SU-DHL-6 (cell line): ENCODE data around the gene PLA2G6.
"Not testable (repeated sequence)": the region's sequence is repeated elsewhere in the genome, so short reads cannot be mapped to it uniquely, and the experiment has no call there.

Experiments
- EZH2phosphoT487 ChIP-seq: fragments of 200-600 bp; sonication (generic), shearing (Covaris generic); conservative IDR thresholded peaks from 2 replicates; pipeline ENCODE4 v1.6.1; 2018; ENCODE audit warnings: mild to moderate bottlenecking, antibody characterized with exemption, low read length, moderate library complexity, mixed read lengths
- TF ChIP-seq, protein P1 (sequence below): fragments of 200-600 bp; sonication (generic); IDR thresholded peaks from one replicate; pipeline ENCODE4 v1.5.1; 2017; ENCODE audit warnings: antibody characterized with exemption, mild to moderate bottlenecking, low read length, moderate library complexity; ENCODE audit not compliant: insufficient read depth, poor library complexity, severe bottlenecking

GRCh38 chr22:38117556-38117955, 64.1 kb downstream of the PLA2G6 start:
- TF ChIP-seq, protein P1, sequence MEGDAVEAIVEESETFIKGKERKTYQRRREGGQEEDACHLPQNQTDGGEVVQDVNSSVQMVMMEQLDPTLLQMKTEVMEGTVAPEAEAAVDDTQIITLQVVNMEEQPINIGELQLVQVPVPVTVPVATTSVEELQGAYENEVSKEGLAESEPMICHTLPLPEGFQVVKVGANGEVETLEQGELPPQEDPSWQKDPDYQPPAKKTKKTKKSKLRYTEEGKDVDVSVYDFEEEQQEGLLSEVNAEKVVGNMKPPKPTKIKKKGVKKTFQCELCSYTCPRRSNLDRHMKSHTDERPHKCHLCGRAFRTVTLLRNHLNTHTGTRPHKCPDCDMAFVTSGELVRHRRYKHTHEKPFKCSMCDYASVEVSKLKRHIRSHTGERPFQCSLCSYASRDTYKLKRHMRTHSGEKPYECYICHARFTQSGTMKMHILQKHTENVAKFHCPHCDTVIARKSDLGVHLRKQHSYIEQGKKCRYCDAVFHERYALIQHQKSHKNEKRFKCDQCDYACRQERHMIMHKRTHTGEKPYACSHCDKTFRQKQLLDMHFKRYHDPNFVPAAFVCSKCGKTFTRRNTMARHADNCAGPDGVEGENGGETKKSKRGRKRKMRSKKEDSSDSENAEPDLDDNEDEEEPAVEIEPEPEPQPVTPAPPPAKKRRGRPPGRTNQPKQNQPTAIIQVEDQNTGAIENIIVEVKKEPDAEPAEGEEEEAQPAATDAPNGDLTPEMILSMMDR = not testable (repeated sequence)
- TF ChIP-seq EZH2phosphoT487 = not testable (repeated sequence)
